AG10803 (cell line): ENCODE measurements around the gene TBL3.

Source experiments
- DNase-seq: peaks from one replicate; pipeline ENCODE4 v3.0.0; 2010; ENCODE audit warnings: low read depth
- H3K4me3 ChIP-seq: 2 replicates; pipeline ENCODE4 v1.5.1; 2011; ENCODE audit warnings: mild to moderate bottlenecking, low read length, control low read depth
- TF ChIP-seq, protein P1 (sequence below): conservative IDR thresholded peaks from 2 replicates; pipeline ENCODE4 v1.5.1; 2011; ENCODE audit warnings: mild to moderate bottlenecking, low read length, control low read depth, inconsistent platforms

The TBL3 gene

DNA sequence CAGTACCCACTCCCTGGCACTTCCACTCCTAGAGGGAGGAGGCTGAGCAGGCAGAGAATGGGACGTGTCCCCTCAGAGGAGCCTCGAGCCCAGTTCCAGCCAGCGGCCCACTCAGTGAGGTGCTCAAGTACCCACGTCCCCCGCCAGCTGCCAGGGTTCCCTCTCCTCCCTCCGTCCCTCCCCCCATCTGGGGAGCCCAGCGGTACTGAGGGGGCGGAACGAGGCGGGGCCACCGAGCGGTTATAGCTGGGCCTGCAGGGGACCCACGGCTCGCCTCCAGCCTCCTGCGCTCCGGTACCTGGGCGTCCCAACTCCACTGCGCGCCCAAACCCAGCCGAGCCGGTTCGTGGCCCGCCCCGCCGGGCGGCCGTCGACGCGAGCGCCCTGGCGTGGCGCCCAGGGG is 47.7 kb downstream of the TBL3 start, which contains the start of gene NPW:
Gene NPW, plus strand, starts transcription at position 268 of the 403 bp plus-strand sequence.
- DNase-seq = no peak
- TF ChIP-seq, protein P1, sequence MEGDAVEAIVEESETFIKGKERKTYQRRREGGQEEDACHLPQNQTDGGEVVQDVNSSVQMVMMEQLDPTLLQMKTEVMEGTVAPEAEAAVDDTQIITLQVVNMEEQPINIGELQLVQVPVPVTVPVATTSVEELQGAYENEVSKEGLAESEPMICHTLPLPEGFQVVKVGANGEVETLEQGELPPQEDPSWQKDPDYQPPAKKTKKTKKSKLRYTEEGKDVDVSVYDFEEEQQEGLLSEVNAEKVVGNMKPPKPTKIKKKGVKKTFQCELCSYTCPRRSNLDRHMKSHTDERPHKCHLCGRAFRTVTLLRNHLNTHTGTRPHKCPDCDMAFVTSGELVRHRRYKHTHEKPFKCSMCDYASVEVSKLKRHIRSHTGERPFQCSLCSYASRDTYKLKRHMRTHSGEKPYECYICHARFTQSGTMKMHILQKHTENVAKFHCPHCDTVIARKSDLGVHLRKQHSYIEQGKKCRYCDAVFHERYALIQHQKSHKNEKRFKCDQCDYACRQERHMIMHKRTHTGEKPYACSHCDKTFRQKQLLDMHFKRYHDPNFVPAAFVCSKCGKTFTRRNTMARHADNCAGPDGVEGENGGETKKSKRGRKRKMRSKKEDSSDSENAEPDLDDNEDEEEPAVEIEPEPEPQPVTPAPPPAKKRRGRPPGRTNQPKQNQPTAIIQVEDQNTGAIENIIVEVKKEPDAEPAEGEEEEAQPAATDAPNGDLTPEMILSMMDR = no peak
- no peak within 1 kb of the TSS for H3K4me3 ChIP-seq

DNA sequence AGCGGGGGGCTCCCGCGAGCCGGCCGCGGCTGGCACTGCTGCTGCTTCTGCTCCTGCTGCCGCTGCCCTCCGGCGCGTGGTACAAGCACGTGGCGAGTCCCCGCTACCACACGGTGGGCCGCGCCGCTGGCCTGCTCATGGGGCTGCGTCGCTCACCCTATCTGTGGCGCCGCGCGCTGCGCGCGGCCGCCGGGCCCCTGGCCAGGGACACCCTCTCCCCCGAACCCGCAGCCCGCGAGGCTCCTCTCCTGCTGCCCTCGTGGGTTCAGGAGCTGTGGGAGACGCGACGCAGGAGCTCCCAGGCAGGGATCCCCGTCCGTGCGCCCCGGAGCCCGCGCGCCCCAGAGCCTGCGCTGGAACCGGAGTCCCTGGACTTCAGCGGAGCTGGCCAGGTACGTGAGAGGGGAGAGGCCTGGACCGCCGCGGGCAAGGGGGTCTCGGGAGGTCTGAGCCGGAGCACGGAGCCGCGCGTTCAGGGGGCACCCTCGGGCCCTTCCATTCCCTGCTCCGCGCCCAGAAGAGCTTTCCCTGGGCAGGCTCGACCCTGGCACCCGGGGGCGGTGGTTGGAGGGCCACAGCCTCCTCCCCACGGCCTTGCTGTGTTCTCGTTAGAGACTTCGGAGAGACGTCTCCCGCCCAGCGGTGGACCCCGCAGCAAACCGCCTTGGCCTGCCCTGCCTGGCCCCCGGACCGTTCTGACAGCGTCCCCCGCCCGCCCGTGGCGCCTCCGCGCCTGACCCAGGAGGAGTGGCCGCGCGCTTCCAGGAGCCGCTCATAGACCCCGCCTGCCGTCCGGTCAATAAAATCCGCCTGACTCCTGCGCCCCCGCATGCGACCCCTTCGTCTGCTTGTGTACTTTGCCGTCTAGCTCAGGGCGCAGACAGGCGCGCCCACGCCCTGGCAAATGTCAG is 48.3 kb downstream of the TBL3 start:
- DNase-seq = no peak
- TF ChIP-seq, protein P1 = no peak
- H3K4me3 ChIP-seq = no peak overlapping the region

DNA sequence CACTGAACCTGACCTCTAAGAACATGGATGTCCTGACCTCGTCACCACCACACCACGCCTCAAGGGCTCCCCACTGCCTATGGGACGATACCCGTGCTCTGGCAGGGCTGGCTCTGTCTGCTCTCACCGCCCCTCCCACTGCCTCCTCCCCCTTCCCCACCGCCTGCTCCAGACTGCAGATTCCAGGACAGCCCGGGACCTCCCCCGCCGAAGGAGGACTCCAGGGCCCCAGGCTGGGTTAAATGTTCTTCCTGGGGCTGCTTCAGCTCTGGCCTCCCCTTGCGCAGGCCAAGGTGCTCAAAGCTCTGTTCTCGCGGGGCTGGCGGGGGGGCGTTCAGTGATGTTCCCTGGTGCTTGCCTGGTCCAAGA is 50.9 kb downstream of the TBL3 start:
- TF ChIP-seq, protein P1 = no peak
- peak; percentile 32 for DNase-seq
- peak overlapping the region; percentile 49 for H3K4me3 ChIP-seq

DNA sequence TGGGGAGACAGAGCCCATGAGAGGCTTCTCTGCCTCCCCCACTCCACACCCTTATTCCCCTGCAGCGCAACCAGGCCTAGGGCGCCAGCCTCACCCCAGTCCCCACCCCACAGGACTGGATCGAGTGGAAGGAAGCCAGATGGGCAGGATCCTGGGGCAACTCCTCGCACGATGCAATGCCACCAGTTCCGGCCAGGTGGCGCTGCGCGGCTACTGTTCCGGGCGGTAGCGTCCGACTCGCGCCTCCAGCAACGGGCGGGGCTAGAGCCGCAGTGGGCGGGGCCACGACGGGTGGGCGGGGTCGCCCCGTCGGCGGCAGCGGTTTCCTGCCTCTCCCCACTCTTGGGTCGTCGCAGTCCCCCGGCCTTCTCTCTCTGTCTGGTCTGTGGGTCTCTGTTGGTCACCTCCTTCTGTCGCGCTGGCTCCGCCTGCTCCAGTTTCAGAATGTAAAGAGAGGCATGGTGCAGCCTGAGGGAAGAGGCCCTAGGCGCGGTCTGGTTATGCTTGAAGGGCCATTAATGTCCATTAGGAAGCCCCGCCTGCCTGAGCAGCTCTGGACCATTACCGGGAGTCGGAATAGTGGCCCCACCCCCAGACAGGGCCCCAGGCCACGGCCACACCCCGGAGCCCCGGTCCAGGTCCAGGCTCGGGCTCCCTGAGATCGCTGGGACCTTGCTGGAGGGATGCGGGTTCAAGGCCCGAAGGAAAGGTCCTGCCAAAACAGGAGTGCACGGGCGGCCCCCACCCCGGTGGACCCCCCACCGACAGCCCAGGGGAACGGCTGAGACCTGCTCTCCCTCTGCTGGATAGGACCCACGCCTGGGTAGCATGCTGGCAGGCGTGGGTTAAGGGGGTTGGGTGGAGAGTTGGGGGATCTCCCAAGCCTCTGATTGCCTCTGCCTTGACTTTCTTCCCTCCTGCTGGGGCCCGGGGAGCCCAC is 51.5 kb downstream of the TBL3 start:
- H3K4me3 ChIP-seq = peak overlapping the region; percentile 49
- DNase-seq = peak; percentile 77
- TF ChIP-seq, protein P1 = peak; percentile 86

DNA sequence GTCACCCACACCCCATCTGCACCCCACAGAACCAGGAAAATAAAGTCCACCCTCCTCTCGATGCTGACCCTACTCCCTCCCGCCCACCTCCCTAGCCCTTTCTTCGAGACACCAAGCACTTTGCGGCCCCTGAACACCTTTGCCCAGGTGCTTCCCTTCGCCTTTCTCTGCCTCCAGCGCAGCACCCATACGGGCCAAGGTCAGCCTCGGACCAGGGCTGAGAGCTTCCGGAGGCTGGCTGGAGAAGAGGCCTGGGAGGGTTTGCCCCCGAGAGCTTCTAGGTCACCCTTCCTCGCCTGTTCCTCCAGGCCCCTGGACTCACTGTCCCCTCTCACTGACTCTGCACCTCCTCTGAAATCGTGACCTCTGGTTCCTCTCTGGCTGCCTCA is 52.2 kb downstream of the TBL3 start:
- no peak overlapping the region for H3K4me3 ChIP-seq
- TF ChIP-seq, protein P1 = no peak
- DNase-seq = no peak

DNA sequence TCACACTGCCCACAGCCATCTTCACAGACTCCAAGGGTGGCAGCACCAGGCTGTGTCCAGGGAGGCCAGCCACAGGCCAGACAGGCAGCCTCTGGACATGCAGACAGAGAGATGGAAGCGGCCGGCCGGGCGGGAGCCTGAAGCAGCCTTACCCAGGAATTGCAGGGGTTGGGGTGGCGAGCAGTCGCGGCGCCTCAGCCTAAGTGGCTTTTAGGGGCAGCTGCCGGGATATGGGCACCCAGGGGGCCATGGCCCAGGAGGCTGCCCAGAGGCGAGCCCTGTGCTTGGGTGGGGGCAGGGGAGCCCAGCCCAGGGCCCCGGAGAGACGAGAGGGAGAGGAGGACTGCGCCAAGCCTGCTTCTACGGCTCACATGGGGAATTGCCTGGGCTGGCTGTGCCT is 53.4 kb downstream of the TBL3 start:
- TF ChIP-seq, protein P1 = no peak
- no peak for DNase-seq
- no peak overlapping the region for H3K4me3 ChIP-seq
